GM12801 (cell line): ENCODE results near the gene DIP2C.

Source experiments
- CTCF ChIP-seq: IDR thresholded peaks from one replicate; pipeline ENCODE4 v1.5.1; 2011; ENCODE audit warnings: control low read depth; ENCODE audit not compliant: insufficient read length; ENCODE audit errors: extremely low read depth

DIP2C gene

GRCh38 chr10:385571-386300 is 303.7 kb downstream of the DIP2C start:
- TF ChIP-seq CTCF, result no peak

GRCh38 chr10:384538-385305 is 304.7 kb downstream of the DIP2C start:
- TF ChIP-seq CTCF, result no peak

- TF ChIP-seq CTCF, result no peak
Observed at GRCh38 chr10:383519-383918, 305.9 kb downstream of the DIP2C start.

- TF ChIP-seq CTCF, result no peak
Observed at GRCh38 chr10:381805-382204, 307.7 kb downstream of the DIP2C start.

GRCh38 chr10:381346-381745 is 308.1 kb downstream of the DIP2C start:
- no peak for TF ChIP-seq CTCF

GRCh38 chr10:380313-380940 is 309.0 kb downstream of the DIP2C start:
- no peak for TF ChIP-seq CTCF

GRCh38 chr10:378930-379704 is 310.4 kb downstream of the DIP2C start:
- no peak for TF ChIP-seq CTCF
